Panc1 (cell line): ENCODE results near the gene MXRA8. TPM values are rescaled to one million over a fixed set of nuclear protein-coding genes. Genes with fewer than 3 reads are reported as not detected.

ENCODE experiments used
- ATAC-seq: fragments of 200-7000 bp; cut with Tn5 transposase; 2 replicates; pipeline ENCODE4 v1.9.1; 2020; ENCODE audit warnings: mild to moderate bottlenecking, moderate library complexity
- BruUV-seq: library from RNA; stranded (reverse); fragments of 400-500 nt; replicated peaks from 2 replicates; lab custom pipeline; 2021; lab: Mats Ljungman, UMichigan
- CTCF ChIA-PET: fragments of 300-600 bp; sonication (Branson Sonifier 250); formaldehyde crosslinking; loops from one replicate; lab custom pipeline; 2022; ENCODE audit warnings: antibody characterized with exemption; lab: Charles Lee
- POLR2A ChIA-PET: fragments of 300-600 bp; sonication (Branson Sonifier 250); formaldehyde crosslinking; loops from one replicate; lab custom pipeline; 2022; ENCODE audit warnings: antibody characterized with exemption; lab: Charles Lee
- DNase-seq: peaks from one replicate; pipeline ENCODE4 v3.0.0-alpha.2; 2010; ENCODE audit warnings: low read depth, low spot score
- H3K27ac ChIP-seq: 2 replicates; pipeline ENCODE4 v1.5.1; 2011; ENCODE audit warnings: mild to moderate bottlenecking, low read length, inconsistent platforms
- H3K27me3 ChIP-seq: fragments of 200-500 bp; sonication (Bioruptor generic); 2 replicates; pipeline ENCODE4 v1.6.0; 2014; ENCODE audit warnings: low read length, inconsistent platforms; ENCODE audit not compliant: control insufficient read depth, insufficient read depth
- H3K36me3 ChIP-seq: fragments of 200-500 bp; sonication (Bioruptor generic); 2 replicates; pipeline ENCODE4 v1.5.1; 2014; ENCODE audit warnings: inconsistent platforms, mild to moderate bottlenecking, low read length, moderate library complexity; ENCODE audit not compliant: control insufficient read depth, insufficient read depth
- H3K4me1 ChIP-seq: 2 replicates; pipeline ENCODE4 v1.5.1; 2011; ENCODE audit warnings: inconsistent platforms, mild to moderate bottlenecking, low read length, moderate library complexity; ENCODE audit not compliant: control insufficient read depth, insufficient read depth
- H3K4me3 ChIP-seq, 2 experiments: 2 replicates each; pipeline ENCODE4 v1.5.1; 2011 to 2012; ENCODE audit warnings: low read depth in 2 of 2, low read length in 2 of 2, mild to moderate bottlenecking in 2 of 2, inconsistent platforms in 1 of 2, moderate library complexity in 1 of 2
- H3K9me3 ChIP-seq: fragments of 200-500 bp; sonication (Bioruptor generic); 2 replicates; pipeline ENCODE4 v1.5.1; 2014; ENCODE audit warnings: low read depth, mild to moderate bottlenecking, inconsistent platforms, low read length, moderate library complexity; ENCODE audit not compliant: control insufficient read depth, insufficient read depth
- POLR2AphosphoS5 ChIP-seq: IDR thresholded peaks from 2 replicates; pipeline ENCODE4 v1.6.1; 2012; ENCODE audit warnings: mild to moderate bottlenecking, low read depth, low read length, moderate library complexity
- SIN3A ChIP-seq: IDR thresholded peaks from 2 replicates; pipeline ENCODE4 v1.6.1; 2012; ENCODE audit warnings: low read depth, mild to moderate bottlenecking, low read length, moderate library complexity, borderline replicate concordance; ENCODE audit not compliant: insufficient read depth
- TCF7L2 ChIP-seq: IDR thresholded peaks from 2 replicates; pipeline ENCODE4 v1.6.1; 2011; ENCODE audit warnings: mild to moderate bottlenecking, low read depth, low read length, inconsistent platforms
- in situ Hi-C: cut with HindIII; loops from 2 replicates; pipeline ENCODE4 v1.10.0; 2016; ENCODE audit warnings: low sequenced_read_pairs, low pct_unique_long_range_greater_than_20kb
- intact Hi-C: fragments of 100-400 bp; cut with micrococcal nuclease; formaldehyde crosslinking; loops from one replicate; pipeline ENCODE4 v1.10.0; 2022; ENCODE audit not compliant: unreplicated experiment
- total RNA-seq: library from RNA; stranded (reverse); gene quantifications from one replicate; pipeline ENCODE4 v1.2.1, GENCODE V29; 2021; ENCODE audit not compliant: unreplicated experiment
- TF ChIP-seq, protein P1 (sequence below): fragments of 450-650 bp; IDR thresholded peaks from 2 replicates; pipeline ENCODE4 v1.5.1; 2017; ENCODE audit warnings: mild to moderate bottlenecking
- TF ChIP-seq, protein P2 (sequence below), 2 experiments: IDR thresholded peaks; 2 replicates each; pipeline ENCODE4 v1.6.1; 2011 to 2012; ENCODE audit warnings: low read depth in 2 of 2, control low read depth in 1 of 2, low read length in 1 of 2, mild to moderate bottlenecking in 1 of 2, moderate library complexity in 1 of 2; ENCODE audit not compliant: insufficient read depth in 1 of 2

Gene MXRA8
- total RNA-seq, 1 experiment from 2014 or later = 96.0 TPM

DNA sequence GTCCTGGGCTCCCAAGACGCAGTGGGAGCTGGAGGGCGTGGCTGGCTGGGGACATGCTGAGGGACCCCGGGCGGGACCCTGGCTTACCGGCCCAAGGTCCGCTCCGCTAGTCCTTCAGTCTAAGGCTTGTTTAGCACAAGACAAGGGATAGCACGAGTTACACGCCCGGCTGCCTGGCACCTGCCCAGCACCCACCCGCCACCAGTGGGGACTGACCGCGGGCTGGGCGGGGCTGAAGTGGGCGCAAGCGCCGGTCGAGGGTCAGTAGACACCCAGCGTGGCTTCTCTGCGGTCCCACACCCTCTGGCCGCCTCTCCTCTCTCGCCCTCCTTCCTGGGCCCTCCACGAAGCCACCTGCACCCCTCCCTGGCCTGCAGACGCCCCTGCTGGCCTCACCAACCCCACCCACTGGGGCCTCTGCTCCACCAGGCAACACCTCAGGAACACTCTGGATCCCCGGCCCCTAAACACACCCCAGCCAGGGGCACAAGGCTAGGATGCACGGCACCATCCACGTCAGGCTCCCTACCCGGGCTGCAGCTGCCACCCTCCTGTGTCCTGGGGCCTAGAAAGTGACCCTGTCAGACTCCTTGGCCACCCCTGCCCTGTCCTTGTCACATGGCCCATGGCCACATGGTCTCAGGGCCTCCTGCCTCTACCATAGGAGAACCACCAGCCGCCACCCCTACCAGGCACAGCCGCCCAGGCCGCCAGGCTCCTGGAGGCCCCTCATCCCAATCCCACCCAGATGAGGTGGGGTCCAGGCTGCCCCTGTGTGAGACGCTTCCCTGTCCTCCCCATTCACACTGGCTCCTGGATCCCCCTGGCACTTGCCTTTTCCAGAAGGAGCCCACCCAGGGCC is 21.2 kb downstream of the MXRA8 start:
- H3K36me3 ChIP-seq = no peaks in the 10 kb centered on the region
- TF ChIP-seq SIN3A = no peak
- TF ChIP-seq, protein P1, sequence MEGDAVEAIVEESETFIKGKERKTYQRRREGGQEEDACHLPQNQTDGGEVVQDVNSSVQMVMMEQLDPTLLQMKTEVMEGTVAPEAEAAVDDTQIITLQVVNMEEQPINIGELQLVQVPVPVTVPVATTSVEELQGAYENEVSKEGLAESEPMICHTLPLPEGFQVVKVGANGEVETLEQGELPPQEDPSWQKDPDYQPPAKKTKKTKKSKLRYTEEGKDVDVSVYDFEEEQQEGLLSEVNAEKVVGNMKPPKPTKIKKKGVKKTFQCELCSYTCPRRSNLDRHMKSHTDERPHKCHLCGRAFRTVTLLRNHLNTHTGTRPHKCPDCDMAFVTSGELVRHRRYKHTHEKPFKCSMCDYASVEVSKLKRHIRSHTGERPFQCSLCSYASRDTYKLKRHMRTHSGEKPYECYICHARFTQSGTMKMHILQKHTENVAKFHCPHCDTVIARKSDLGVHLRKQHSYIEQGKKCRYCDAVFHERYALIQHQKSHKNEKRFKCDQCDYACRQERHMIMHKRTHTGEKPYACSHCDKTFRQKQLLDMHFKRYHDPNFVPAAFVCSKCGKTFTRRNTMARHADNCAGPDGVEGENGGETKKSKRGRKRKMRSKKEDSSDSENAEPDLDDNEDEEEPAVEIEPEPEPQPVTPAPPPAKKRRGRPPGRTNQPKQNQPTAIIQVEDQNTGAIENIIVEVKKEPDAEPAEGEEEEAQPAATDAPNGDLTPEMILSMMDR = no peak
- no peak for TF ChIP-seq TCF7L2
- TF ChIP-seq, protein P2, sequence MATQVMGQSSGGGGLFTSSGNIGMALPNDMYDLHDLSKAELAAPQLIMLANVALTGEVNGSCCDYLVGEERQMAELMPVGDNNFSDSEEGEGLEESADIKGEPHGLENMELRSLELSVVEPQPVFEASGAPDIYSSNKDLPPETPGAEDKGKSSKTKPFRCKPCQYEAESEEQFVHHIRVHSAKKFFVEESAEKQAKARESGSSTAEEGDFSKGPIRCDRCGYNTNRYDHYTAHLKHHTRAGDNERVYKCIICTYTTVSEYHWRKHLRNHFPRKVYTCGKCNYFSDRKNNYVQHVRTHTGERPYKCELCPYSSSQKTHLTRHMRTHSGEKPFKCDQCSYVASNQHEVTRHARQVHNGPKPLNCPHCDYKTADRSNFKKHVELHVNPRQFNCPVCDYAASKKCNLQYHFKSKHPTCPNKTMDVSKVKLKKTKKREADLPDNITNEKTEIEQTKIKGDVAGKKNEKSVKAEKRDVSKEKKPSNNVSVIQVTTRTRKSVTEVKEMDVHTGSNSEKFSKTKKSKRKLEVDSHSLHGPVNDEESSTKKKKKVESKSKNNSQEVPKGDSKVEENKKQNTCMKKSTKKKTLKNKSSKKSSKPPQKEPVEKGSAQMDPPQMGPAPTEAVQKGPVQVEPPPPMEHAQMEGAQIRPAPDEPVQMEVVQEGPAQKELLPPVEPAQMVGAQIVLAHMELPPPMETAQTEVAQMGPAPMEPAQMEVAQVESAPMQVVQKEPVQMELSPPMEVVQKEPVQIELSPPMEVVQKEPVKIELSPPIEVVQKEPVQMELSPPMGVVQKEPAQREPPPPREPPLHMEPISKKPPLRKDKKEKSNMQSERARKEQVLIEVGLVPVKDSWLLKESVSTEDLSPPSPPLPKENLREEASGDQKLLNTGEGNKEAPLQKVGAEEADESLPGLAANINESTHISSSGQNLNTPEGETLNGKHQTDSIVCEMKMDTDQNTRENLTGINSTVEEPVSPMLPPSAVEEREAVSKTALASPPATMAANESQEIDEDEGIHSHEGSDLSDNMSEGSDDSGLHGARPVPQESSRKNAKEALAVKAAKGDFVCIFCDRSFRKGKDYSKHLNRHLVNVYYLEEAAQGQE (IDR thresholded peaks at IDR 0.05; ENCODE audit: insufficient read depth in 1 of 2, low read depth in 2 of 2, low read length in 1 of 2) = no peak
- TF ChIP-seq POLR2AphosphoS5 = no peak

DNA sequence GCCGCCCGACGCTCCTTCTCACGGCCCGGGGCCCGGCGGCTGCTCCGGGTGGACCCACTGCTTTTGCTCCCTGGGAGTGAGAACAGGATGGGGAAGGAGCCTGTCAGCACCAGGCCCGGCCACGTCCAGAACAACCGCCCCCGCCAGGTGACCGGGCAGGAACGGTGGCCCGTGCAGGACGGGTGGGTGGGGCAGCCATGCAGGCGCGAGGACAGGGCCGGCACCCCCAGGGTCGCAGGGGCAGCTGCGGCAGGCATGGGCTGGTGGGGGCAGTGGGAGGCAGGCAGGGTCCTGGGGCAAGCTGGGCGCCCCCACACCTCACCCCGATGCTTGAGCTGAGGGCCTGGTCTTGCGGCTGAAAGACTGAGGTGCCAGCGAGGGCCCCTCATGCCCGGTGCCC is 21.9 kb downstream of the MXRA8 start:
- H3K36me3 ChIP-seq = no peaks in the 10 kb centered on the region
- TF ChIP-seq, protein P2 (IDR thresholded peaks at IDR 0.05; ENCODE audit: insufficient read depth in 1 of 2, low read depth in 2 of 2, low read length in 1 of 2) = no peak
- TF ChIP-seq, protein P1 = no peak
- TF ChIP-seq SIN3A = no peak
- TF ChIP-seq TCF7L2 = no peak
- no peak for TF ChIP-seq POLR2AphosphoS5
- no peak overlapping the region for H3K27ac ChIP-seq
- intact Hi-C loops (no loop called here), in situ Hi-C loops (no loop called here)
- POLR2A ChIA-PET = no interaction called here
- H3K4me3 ChIP-seq = no peak overlapping the region
- BruUV-seq = no TSS peak
- no peaks in the 10 kb centered on the region for H3K4me1 ChIP-seq
- CTCF ChIA-PET = no interaction called here
- no peak for ATAC-seq
- DNase-seq = no peak
- H3K27me3 ChIP-seq = no peaks in the 10 kb centered on the region
- no peaks in the 10 kb centered on the region for H3K9me3 ChIP-seq

More for the DNA sequence above, 21.2 kb downstream of the MXRA8 start:
- POLR2A ChIA-PET = no interaction called here
- H3K4me3 ChIP-seq = no peak overlapping the region
- no TSS peak for BruUV-seq
- ATAC-seq (no peak), DNase-seq (no peak)
- in situ Hi-C loops (no loop called here), intact Hi-C loops (no loop called here)
- no peak overlapping the region for H3K27ac ChIP-seq
- CTCF ChIA-PET = no interaction called here
- no peaks in the 10 kb centered on the region for H3K9me3 ChIP-seq
- H3K4me1 ChIP-seq = no peaks in the 10 kb centered on the region
- no peaks in the 10 kb centered on the region for H3K27me3 ChIP-seq
